Cardiac septum (tissue), 1 donor: ENCODE measurements around the gene NSMCE1. TPM values are rescaled to one million over a fixed set of nuclear protein-coding genes. Genes with fewer than 3 reads are reported as not detected.
"Not testable (repeated sequence)": the region's sequence is repeated elsewhere in the genome, so short reads cannot be mapped to it uniquely, and the experiment has no call there.

Experiments used
- DNase-seq: peaks from one replicate; pipeline ENCODE4 v3.0.0-alpha.2; 2020; ENCODE audit warnings: low spot score
- intact Hi-C: fragments of 100-400 bp; cut with DNase I; formaldehyde crosslinking; loops from one replicate; pipeline ENCODE4 v1.14.0; 2022
- total RNA-seq: library from RNA; stranded (reverse); fragmentation: NEBNext Ultra II Directional; extraction: Animal tissue kit (Norgen Biotek cat#: 25700); gene quantifications from one replicate; pipeline ENCODE4 v1.2.1, GENCODE V29; 2021
- donor health status: DM: no; HTN: no; CAD: no.

Gene NSMCE1
- total RNA-seq, 1 donor from 2014 or later, result 27.2 TPM

- intact Hi-C loops, result no loop called here
- DNase-seq, result no peak
Measured at GRCh38 chr16:27251541-27252205, 16.9 kb downstream of the NSMCE1 start.

- intact Hi-C loops, DNase-seq: not testable (repeated sequence)
Measured at GRCh38 chr16:27248886-27249285, 19.7 kb downstream of the NSMCE1 start.

- intact Hi-C loops, result no loop called here
- DNase-seq, result no peak
Measured at GRCh38 chr16:27248036-27248435, 20.5 kb downstream of the NSMCE1 start.

DNA sequence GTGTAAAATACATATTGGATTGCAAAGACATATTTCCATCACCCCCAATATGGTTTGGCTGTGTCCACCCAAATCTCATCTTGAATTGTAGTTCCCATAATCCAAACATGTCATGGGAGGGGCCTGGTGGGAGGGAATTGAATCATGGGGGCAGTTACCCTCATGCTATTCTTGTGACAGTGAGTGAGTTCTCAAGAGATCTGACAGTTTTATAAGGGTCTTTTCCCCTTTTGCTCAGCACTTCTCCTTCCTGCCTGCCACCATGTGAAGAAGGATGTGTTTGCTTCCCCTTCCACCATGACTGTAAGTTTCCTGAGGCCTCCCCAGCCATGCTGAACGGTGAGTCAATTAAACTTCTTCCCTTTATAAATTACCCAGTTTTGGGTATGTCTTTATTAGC lies 21.5 kb downstream of the NSMCE1 start:
- intact Hi-C loops, DNase-seq: not testable (repeated sequence)

- DNase-seq, result no peak
Measured at GRCh38 chr16:27246439-27246838, 22.1 kb downstream of the NSMCE1 start.

DNA sequence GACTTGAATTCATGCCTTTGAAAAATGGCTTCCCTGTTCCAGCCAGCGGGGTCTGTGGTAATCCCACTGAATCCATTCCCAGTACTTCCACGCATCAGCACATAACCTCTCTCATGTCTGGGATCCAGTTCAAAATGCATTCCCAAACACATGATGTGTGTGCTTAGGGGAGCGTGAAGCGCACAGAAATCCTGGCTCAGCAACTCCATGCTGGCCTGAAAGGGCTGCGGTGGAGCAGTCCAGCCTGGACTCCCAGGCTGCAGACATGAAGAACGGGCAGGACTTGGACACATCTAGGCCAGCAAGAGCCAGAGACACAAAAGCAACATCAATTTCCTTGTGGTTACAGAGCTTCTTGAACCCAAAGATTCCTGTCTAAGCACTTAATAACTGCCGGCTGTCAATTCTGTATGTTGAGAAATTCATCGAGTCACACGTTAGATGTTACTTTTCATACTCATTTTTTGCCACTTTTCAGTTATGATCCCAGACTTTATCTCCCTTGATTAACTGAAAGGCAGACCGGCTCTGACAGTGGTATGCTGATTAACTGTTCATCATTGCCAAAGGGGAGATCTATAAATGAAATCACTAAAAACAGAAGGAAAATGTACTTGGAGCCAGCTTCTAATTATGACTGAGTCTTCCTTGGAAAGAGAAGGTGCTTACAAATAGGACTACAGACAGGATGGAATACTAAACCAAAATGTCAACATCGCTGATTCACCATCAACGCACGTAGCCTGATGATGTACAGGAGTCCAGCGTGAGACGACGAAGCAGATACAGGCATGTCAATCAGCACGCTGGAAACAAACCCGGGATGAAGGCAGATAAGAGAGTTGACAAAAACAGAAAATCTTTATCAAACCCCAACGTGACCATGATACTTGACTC lies 23.0 kb downstream of the NSMCE1 start:
- intact Hi-C loops, result no loop called here

More at GRCh38 chr16:27246439-27246838, 22.1 kb downstream of the NSMCE1 start:
- intact Hi-C loops, result no loop called here

GRCh38 chr16:27244363-27244755 lies 24.2 kb downstream of the NSMCE1 start:
- intact Hi-C loops, result no loop called here
- no peak for DNase-seq

More for the DNA sequence above, 23.0 kb downstream of the NSMCE1 start:
- DNase-seq, result no peak

- DNase-seq, result no peak
- intact Hi-C loops, result no loop called here
Measured at GRCh38 chr16:27243725-27244362, 24.7 kb downstream of the NSMCE1 start.

GRCh38 chr16:27242868-27243590 lies 25.5 kb downstream of the NSMCE1 start:
- no peak for DNase-seq
- intact Hi-C loops, result no loop called here

GRCh38 chr16:27242398-27242797 lies 26.2 kb downstream of the NSMCE1 start:
- intact Hi-C loops, result no loop called here
- no peak for DNase-seq

DNA sequence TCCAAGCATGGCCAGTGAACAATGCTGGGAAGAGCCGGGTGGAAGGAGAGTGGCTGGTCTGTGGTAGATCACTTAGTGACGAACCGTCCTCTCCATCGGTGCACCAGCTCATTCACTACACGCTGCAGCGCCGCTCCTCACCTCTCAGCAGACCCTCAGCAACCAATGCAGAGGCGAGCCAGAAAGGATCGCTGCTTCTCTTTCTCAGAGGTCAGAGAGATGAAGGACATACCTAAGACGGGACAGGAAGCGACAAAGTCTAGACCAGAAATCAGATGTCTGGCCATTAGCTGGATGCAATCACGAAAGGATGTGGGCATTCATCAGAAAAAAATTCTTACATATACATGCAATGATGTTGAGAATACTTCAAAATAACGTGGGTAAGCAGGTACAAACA lies 26.9 kb downstream of the NSMCE1 start:
- intact Hi-C loops, result no loop called here

DNA sequence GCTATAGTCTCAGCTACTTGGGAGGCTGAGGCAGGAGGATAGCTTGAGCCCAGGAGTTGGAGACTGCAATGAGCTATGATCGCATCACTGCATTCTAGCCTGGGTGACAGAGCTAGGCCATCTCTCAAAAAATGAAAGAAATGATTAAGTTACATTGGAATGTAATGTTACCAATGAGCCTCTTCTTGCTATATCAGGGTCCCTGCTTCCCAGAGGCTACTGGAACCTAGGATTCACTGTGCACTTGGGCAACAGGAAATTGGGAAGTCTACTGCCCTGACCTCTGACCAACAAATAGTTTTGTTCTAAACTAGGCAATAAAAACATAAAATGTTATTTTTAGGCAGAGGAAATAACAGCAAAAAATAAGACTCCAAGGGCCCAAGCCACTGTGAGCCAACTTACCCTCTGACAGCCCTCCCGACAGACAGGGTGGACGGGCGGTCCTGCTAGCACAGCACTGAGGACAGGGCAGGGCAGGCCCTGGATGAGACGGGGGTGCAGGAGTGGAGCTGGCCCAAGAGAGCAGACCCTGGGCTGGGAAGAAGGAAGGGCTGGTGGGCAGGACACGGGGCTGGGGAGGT lies 27.5 kb downstream of the NSMCE1 start:
- intact Hi-C loops, result no loop called here
- no peak for DNase-seq

More for the DNA sequence above, 26.9 kb downstream of the NSMCE1 start:
- no peak for DNase-seq

- DNase-seq, result no peak
- intact Hi-C loops, result loop anchor here (5.0 kb wide), 3 partner anchors 72 to 217 kb away; partner anchors contain the start of gene IL4R
Measured at GRCh38 chr16:27239906-27240655, 28.5 kb downstream of the NSMCE1 start.

DNA sequence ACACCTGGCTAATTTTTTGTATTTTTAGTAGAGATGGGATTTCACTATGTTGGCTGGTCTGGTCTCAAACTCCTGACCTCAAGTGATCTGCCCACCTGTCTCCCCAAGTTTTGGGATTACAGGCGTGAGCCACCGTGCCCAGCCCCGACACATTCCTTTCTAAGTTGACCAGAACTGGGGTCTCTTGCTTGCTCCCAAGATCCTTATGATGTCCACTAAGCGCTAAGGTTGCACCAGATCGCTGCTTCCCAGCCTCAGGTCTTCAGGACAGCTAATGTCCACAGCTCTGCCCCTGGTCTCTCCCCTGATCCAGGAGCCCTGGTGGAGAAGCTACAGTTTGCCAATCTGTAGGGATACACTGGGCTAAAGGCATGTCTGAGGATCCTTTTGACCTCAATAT lies 29.5 kb downstream of the NSMCE1 start:
- DNase-seq, result no peak
- intact Hi-C loops, result loop anchor here (5.0 kb wide), 3 partner anchors 73 to 218 kb away; partner anchors contain the start of gene IL4R

DNA sequence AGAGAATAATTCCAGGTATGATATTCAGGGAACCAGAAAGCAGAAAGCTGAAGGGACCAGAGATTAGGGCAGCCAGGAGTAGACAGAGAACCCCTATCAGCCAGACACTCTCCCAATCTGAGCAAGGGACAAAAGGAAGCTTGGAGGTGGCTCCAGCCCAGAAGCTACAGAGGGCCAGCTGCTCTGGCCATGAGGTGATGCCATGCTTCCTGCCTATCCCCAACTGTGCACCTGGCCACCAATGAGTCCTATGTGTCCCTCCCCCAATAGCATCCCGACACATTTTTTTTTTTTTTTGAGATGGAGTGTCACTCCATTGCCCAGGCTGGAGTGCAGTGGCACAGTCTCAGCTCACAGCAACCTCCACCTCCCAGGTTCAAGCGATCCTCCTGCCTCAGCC lies 30.0 kb downstream of the NSMCE1 start:
- no peak for DNase-seq
- intact Hi-C loops, result loop anchor here (5.0 kb wide), 3 partner anchors 74 to 219 kb away; partner anchors contain the start of gene IL4R

DNA sequence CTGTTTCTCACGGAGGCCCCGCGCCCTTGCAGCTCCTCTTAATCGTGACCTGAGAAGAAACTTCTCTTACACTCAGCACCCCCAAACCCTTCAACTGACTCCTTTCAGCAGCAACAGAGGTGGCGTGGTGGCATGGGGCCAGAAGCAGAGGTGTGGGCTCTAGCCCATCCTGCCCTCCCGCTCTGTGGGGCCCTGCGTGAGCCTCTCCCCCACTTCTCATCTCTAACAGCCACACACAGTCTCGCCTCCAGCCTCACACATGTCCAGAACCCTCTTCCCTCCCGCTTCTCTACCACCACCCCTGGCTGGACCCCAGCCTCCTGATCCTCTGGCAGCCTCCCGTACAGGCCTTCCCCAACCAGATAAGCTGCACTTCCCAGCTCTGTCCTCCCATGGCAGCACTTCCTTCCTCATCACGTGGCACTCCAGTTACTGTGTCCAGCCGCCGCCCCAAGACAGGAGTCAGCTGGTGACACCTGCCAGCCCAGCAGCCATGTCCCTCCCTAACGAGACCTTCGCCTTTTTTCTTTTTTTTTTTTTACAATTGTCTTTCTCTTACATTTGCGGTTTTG lies 30.5 kb downstream of the NSMCE1 start:
- peak; percentile 92 for DNase-seq

DNA sequence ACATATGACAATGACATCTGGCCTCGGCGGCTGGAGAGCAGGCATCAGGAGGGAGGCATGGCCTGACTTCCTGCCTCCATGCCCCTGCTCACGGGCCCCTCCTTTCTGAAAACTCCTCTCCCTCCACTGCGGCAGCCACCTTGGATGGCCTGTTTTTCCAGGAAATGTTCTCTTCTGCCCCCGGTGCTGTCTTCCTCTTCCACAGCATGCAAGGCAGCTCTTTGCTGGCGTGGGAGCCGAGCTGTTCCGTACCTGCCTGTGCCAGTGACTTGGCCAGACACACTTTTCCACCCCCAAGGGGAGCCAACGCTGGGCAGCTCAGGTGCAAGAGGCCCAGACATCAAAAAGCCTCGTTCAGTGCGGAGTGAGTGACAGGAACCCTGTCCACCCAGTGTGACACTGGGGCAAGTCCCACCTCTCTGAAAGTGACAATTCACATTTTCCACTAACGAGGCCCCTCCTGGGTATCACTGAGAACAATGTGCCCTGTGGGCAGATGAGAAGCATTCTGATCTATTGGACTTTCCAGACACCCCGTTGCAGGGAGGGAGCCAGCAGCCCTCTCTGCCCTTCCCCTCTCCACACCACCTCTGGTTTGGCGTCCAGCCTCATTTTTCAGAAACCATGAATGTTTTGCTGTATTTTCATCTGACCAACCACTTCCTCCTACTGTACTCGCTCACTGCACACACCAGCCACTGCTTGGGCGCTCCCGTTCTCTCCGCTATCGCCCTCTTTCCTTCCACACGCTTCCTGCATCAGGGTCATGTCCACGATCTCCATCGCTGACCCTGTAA lies 31.2 kb downstream of the NSMCE1 start:
- intact Hi-C loops, result loop anchor here (2.0 to 5.0 kb wide), 4 partner anchors 59 to 220 kb away; partner anchors contain the start of gene IL4R
- no peak for DNase-seq

More for the DNA sequence above, 30.5 kb downstream of the NSMCE1 start:
- intact Hi-C loops, result loop anchor here (5.0 kb wide), 3 partner anchors 74 to 219 kb away; partner anchors contain the start of gene IL4R
